ENCODE data around the gene IGLON5. TPM values are rescaled to one million over a fixed set of nuclear protein-coding genes. Genes with fewer than 3 reads are reported as not detected.

Gene IGLON5
- total and polyA plus RNA-seq, 2 experiments from 2014 or later, result 5.0 to 29.1 TPM

GRCh38 chr19:51305479-51305878, 6.0 kb upstream of the IGLON5 start (continued):
- TF ChIP-seq ETS1 (IDR thresholded peaks at IDR 0.05), result no peak

- Histone ChIP-seq H3K9me2 (ENCODE audit: insufficient read depth) (no peaks in the 10 kb centered on the region), H3K4me1 (ENCODE audit: insufficient read depth) (peaks cover 10% of the 10 kb centered on the region), H3K4me2 (no peak overlapping the region), H4K20me1 (replicated peaks; ENCODE audit: insufficient read depth) (no peaks in the 10 kb centered on the region; the same call in 1 of the 2 replicates), H3K27me3 (ENCODE audit: insufficient read depth) (no peaks in the 10 kb centered on the region), H3F3A (replicated peaks; ENCODE audit: low read depth) (no peaks in the 10 kb centered on the region), H3K36me3 (ENCODE audit: insufficient read depth) (no peaks in the 10 kb centered on the region), H3K79me2 (replicated peaks; ENCODE audit: insufficient read depth) (no peaks in the 10 kb centered on the region), H2AFZ (no peak overlapping the region), H3K4me3 (no peak overlapping the region), H3K27ac (ENCODE audit: low read depth) (no peak overlapping the region)
- ATAC-seq (peak; percentile 20), DNase-seq (ENCODE audit: low spot score) (no peak)
- Mint-ChIP-seq H3K27me3 (ENCODE audit: insufficient read depth, low read depth, poor library complexity) (peaks cover 11% of the 10 kb centered on the region), H3K27ac (no peak overlapping the region), H3K4me1 (peaks cover 20% of the 10 kb centered on the region), H3K36me3 (ENCODE audit: low read depth) (peaks cover 18% of the 10 kb centered on the region), H3K4me3 (no peak overlapping the region), H3K9me3 (peaks cover 7% of the 10 kb centered on the region)
- TF ChIP-seq CTCF (conservative IDR thresholded peaks at IDR 0.05; ENCODE audit: low read depth in 2 of 2), result no peak
- TF ChIP-seq EZH2phosphoT487 (IDR thresholded peaks at IDR 0.05; ENCODE audit: unreplicated experiment), result no peak
- TF ChIP-seq ZNF462 (CRISPR knock-in tag; IDR thresholded peaks at IDR 0.05), result no peak
- TF ChIP-seq JUNB (IDR thresholded peaks at IDR 0.05; ENCODE audit: unreplicated experiment), result no peak
- TF ChIP-seq ZNF331 (CRISPR knock-in tag; IDR thresholded peaks at IDR 0.05; ENCODE audit: low read depth), result no peak
- no peak for TF ChIP-seq NANOG (IDR thresholded peaks at IDR 0.05; ENCODE audit: borderline replicate concordance)
- TF ChIP-seq REST (IDR thresholded peaks at IDR 0.05; ENCODE audit: unreplicated experiment), result no peak
- TF ChIP-seq CREB1 (CRISPR knock-in tag; IDR thresholded peaks at IDR 0.05; ENCODE audit: low read depth), result no peak
- TF ChIP-seq ZNF114 (CRISPR knock-in tag; IDR thresholded peaks at IDR 0.05), result no peak
- TF ChIP-seq POLR2AphosphoS5 (IDR thresholded peaks at IDR 0.05; ENCODE audit: low read depth), result no peak
- no peak for TF ChIP-seq EZH2 (IDR thresholded peaks at IDR 0.05; ENCODE audit: low read depth, unreplicated experiment)
- no peak for TF ChIP-seq STAT1 (IDR thresholded peaks at IDR 0.05; ENCODE audit: unreplicated experiment)
These were observed 5.2 kb downstream of the IGLON5 start for GRCh38 chr19:51316688-51317087.

Measured in GM23338 (cell line).